ENCODE results near the gene VCPKMT.
"Not testable (repeated sequence)": the region's sequence is repeated elsewhere in the genome, so short reads cannot be mapped to it uniquely, and the experiment has no call there.

The VCPKMT gene

DNA sequence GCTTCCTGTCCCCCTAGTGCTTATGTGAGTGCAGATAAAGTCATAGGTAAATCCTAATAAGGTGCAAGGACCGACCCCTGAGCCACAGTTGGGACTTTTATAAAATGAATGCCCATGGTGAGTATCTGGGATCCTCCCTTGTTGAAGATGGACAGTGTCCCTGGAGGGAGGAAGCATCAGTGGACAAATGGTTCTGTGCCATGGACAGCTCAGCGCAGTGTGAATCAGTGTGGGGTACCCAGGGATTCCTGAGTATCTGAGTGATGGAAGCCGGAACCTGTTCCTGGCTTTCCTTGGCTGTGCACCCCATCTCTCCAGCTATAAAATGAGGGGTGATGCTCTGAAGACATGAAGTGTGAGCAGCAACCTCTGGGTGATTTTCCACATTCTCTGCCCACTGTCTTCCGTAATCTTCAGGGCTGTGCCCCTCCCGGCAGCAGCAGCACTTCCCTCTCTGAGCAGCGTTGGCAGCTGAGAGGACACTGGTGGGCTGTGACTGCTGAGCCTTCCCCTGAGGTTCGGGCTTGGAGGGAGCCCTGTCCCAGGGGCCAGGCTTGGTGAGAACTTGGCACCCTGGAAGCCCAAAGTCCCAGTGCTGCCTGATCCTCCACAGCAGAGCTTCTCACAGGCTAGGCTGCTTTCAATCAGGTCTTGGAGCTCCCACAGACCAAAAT is 25.0 kb downstream of the VCPKMT start:
- no peak for DNase-seq

DNA sequence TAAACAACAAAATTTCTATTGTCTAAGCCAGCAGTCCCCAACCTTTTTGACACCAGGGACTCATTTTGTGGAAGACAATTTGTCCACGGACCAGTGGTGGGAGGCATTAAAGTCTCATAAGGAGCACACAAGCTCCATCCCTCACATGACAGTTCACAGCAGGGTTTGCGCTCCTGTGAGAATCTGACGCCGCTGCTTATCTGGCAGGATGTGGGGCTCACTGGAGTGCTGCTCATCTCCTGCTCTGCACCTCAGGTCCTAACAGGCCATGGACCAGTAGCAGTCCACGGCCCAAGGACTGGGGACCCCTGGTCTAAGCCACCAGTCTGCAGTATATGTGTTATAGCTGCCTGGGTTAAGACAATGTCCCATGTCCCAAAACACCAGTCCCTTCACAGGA is 27.2 kb downstream of the VCPKMT start:
- no peak for DNase-seq

DNA sequence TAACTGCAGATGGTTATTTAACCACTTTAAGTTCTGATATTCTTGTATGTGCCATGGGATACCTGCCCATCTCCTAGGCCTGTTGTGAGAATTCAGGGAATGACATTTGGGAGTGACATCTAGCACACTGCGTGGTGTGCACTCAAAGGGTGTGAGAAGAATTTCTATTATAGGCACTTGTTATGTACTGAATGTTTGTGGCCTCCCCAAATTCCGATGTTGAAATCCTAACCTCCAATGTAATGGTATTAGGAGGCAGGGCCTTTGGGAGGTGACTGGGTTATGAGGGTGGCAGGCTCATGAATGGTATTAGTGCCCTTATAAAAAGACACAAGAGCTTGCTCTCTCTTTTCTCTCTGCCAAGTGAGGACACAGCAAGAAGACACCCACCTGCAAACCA is 27.6 kb downstream of the VCPKMT start:
- no peak for DNase-seq

DNA sequence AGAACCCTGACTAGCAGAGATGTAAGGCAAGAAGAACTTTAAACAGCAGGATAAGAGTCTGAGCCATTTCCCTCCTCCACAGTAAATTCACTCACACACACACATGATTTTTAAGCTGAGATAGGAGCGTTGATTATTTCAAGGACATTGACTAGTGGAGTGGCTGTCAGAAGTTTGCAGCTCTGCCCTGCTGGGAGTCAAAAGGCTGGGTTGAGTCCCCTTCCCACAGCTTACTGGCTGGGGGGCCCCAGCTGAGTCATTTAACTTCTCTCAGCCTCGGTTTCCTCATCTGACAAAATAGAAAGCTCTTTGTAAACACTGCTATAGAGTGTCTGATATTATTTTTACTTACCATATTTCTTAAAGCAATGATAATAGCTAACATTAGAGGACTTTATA is 28.3 kb downstream of the VCPKMT start:
- no peak for DNase-seq

DNA sequence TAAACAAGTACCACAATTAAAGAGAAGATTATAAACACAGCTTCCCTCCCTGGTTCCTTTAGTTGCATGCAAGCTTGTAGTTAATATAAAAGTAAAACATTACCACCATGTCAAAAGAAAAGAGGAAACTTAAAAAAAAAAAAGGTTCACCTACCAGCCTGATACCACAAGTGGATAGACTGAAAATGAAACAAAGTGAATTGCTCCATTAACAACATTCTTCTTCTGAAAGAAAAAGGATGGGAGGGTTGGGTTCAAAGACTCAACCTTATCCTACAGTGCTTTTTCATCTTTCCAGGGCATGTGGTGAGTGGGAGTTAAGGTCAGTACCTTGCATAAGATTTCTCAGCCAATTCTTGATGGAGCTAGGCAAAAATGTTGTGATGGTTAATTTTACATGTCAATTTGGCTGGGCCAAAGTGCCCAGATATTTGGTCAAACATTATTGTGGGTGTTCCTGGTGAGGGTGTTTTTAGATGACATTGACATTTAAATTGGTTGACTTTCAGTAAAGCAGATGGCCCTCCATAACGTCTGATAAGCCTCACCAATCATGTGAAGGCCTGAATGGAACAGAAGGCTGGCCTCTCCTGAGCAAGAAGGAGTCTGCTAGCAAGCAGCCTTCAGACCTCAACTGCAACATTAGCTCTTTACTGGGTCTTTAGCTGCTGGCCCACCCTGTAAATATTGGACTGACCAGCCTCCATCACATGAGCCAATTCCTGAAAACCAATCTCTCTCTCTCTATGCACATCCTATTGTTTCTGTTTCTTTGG is 28.8 kb downstream of the VCPKMT start:
- no peak for DNase-seq

DNA sequence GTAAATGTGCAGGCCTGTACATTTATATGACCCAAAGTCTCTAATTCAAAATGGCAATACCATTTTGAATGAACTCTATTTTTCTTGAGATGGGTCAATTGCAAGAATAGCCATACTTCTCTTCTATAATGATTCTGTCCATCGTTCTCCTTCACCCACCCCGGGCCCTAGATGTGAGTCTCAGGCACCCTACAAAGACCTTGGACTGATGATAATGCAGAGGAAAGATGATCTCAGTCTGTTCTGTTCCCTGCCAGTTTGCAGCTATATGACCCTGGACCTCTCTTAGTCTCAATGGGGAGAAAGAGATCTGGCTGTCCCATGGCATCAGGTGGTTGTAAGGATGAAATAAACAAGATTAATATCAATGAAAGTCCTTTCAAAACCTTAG is 30.1 kb downstream of the VCPKMT start:
- DNase-seq = no peak

DNA sequence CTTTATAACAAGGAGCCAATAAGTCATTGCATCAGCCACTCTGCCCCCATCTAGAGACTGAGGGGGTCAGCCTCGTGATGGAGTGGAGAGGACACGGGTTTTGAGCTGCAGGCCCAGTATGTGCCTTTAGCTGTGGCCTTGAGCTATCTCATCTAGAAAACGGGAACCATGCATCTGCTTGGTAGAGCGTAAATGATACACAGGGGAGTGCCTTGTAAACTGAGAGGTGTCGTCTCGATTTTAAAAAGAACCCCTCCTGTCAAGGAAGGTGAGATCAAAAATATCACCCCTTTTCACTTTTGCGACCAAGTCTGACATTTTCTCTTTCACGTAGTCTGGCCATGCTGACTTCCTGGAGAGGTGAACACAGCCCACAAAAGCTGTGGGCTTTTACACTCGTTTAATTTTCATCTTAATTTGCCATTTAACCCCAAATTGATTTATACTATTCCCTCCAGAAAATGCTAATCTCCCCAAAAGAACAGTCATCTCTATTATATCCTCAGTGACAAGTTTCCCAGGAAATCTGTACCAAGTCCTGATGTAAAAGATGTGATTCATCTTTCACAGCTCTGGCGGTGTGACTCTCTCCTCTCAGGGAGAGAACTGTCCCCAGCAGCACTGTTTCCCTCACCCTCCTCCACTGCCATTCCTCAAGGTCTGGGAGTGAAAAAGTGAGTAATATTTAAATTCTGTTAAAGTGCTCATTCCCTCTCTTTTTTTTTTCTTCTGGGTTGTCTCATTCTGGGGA is 30.6 kb downstream of the VCPKMT start:
- no peak for DNase-seq

DNA sequence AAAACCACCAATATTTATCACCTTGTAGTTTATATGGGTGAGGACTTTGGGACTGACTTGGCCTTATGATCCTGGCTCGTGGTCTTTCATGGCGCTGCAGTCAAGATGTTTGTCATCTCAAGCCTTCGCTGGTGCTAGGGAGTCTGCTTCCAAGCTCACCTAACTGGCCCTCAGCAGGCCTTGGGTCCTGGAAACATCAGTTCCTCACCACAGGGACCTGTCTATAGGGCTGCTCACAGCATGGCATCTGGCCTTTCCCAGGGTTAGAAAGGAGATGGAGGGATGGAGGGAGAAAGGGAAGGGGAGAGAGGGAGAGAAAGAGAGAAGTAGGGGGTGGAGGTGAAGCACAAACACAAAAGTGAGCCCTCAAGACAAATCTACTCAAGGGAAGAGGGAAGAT is 31.7 kb downstream of the VCPKMT start:
- no peak for DNase-seq

DNA sequence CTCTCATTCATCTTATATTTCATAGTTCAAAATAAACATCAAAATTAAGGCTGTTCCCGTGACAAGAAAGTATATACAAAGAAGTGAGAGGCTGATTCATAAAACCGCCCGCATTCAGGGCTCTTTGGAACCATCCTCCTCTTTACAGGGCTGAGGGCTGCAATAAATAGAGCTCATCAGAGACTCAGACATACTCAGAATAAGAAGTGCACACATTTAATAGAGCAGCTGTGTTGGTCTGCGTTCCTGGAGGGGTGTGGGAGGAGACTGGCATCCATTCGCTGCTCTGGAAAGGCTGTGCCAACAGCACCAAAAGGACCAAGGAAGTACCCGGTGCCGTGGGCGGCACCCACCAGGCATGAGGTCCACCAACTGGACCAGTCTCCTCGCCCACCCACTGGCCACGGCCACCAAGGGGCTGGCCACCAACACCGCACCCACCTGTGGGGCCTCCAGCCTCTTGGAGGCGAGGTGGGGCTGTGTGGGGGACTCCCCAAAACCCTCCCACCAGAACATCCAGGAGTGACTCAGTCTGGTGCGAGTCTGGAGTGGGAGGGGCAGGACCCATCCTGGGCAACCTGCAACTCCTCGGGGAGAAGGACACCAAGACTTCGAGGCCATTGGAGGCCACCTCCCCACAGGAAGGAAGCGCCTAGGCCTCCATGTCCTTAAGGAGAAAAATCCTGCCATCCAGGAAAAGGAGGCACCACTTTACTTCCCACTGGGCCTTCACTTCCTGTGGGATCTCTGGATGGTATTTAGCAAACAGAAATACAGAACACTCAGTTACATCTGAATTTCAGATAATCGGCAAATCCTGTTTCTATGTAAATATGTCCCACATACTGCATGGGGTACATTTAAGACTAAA is 32.7 kb downstream of the VCPKMT start:
- no peak for DNase-seq

DNA sequence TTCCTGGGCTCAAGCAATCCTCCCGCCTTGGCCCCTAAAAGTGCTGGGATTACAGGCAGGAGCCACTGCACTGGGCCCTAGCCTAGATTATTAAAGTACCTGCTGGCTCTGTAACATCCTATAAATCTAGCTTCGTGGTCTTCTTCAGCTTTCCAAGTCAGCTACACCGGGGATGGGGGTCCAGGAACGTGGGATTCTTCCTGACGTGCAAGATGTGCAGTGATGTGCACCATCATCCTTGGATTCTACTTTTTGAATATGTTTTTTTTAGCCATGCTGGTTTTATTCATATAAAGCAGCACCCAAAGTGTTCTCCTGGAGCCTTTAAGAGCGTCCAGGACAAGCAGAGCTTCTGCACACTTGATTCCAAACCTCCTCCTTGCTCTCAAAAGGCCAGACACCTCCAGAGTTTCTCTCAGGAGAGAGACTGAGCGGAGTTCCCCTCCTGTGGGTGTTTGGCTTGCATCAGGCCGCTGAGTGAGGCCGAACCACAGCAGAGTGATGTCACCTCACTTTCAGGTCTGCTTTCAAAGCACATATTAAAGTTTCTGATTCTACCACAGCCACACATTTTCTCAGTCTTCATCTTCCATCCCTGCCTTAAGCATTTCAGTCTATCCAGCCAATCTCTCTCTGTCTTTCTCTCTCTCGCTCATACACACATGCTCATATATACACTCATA is 33.4 kb downstream of the VCPKMT start:
- no peak for DNase-seq

DNA sequence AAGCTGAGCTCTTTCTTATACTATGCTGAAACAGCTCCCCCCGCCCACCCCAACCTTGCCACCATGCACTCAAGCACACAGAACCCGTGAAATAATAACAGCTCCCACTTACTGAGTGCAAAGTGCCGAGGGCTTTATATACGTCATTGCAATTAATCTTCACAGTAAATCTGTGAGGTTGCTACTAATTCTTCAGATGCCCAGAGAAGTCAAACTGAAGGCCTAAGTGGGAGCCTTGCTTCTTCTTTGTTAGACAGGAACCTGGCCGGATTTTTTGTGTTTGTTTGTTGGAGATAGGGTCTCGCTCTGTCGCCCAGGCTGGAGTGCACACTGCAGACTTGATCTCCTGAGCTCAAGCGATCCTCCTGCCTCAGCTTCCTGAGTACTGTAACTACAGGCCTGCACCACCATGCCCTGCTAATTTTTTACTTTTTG is 34.0 kb downstream of the VCPKMT start:
- DNase-seq = no peak

DNA sequence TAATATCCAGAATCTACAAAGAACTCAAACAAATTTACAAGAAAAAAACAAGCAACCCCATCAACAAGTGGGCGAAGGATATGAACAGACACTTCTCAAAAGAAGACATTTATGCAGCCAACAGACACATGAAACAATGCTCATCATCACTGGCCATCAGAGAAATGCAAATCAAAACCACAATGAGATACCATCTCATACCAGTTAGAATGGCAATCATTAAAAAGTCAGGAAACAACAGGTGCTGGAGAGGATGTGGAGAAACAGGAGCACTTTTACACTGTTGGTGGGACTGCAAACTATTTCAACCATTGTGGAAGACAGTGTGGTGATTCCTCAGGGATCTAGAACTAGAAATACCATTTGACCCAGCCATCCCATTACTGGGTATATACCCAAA is 37.3 kb downstream of the VCPKMT start:
- DNase-seq = not testable (repeated sequence)

DNA sequence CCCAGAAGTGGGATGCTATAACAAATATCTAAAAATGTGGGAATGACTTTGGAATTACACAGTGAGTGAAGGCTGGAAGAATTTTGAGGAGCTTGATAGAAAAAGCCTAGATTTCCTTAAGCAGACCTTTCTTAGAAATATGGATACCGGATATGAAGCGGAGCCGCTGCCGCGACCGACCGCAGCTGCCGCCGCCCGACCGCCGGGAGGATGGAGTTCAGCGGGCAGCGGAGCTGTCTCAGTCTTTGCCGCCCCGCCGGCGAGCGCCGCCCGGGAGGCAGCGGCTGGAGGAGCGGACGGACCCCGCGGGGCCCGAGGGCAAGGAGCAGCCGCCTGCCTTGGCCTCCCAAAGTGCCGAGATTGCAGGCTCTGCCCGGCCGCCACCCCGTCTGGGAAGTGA is 42.7 kb downstream of the VCPKMT start:
- DNase-seq = not testable (repeated sequence)

DNA sequence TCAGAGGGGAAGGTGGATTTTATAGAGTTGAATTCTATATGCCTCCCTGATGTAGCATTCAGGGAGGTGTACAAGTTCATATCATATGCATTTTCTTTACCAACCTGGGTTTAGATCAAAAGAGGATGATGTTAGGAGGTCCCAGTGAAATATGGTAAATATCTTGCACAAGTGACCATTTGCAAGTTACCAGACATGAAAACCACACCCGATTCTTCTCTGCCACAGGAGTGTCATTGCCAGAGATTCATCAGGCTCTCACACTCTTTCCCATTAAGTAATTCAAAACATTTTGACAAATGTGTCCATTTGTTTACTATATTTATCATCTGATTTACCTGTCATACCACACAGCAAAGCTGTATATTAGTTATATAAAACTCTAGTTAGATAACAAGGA is 44.0 kb downstream of the VCPKMT start:
- DNase-seq = no peak

DNA sequence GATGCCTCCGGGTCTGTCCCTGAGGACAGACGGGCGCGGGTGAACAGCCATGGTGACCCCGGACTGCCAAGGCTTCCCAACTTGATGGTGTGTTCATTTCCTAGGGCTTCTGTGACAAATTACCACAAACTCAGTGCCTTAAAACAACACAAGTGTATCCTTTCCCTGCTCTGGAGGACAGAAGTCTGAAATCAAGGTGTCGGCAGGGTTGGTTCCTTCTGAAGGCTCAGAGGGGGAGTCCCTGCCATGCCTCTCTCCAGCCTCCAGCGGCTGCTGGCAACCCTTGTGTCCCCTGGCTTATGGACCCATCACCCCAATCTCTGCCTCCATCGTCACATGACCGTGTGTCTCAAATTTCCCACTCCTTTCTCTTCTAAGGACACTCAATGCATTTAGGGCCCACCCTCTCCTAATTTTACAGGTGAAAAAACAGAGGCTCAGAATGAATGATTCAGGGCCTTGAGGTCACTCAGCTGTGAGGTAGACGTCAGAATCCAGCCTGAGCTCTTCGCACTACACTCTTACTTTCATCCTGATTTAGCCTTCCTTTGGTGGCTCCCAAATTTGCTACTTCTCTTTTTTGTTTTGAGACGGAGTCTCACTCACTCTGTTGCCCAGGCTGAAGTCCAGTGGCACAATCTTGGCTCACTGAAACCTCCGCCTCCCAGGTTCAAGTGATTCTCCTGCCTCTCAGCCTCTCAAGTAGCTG is 45.4 kb downstream of the VCPKMT start:
- no peak for DNase-seq

DNA sequence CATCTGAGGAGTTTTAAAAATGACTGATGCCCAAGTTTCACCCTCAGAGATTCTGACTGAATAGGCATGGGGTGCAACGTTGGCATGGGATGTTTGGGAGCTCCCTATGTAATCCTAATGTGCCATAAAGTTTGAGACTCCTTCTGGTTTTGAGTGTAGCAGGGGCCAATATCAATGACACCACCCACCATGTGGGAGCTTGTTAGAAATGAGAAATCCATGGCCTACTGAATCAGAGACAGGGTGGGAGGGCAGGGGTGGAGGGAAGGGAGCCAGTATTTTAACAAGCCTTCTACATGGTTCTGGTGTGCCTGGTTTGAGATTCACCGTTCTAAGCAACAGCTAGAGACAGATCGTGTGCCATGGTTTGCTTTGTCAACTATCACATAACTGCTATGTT is 46.1 kb downstream of the VCPKMT start:
- no peak for DNase-seq

DNA sequence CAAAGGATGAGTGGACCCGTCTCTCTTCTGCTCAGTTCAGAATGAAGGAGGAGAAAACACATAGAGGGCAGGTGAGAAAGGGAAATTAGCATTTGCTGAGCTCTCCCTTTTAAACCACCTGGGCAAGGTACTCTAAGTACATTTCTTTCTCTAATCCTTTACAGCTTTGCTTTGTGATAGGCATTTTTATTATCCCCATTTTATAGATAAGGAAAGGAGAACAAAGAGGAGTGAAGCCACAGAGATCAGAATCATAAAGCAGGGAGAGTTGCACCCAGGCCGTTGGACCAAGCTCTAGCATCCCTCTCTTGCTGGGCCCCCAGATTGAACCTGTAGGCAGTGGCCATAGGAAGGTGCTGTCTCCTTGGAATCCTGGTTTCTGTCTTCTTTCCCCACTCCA is 47.0 kb downstream of the VCPKMT start:
- DNase-seq = no peak

DNA sequence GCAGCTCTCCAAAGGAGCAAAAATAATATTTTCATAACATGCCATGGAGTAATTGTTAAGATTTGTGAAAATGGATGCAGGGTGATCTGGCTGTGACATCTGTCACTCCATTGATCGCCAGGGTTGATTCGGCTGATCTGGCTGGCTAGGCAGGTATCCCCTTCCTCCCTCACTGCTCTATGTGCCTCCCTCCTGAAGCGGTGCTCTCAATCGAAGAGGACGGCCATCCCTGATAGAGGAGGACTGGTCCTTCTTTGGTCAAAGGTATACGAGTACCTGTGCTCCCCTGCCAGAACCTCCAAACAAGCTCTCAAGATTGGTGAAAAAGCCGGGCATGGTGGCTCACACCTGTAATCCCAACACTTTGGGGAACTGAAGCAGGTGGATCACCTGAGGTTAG is 47.9 kb downstream of the VCPKMT start:
- DNase-seq = no peak

DNA sequence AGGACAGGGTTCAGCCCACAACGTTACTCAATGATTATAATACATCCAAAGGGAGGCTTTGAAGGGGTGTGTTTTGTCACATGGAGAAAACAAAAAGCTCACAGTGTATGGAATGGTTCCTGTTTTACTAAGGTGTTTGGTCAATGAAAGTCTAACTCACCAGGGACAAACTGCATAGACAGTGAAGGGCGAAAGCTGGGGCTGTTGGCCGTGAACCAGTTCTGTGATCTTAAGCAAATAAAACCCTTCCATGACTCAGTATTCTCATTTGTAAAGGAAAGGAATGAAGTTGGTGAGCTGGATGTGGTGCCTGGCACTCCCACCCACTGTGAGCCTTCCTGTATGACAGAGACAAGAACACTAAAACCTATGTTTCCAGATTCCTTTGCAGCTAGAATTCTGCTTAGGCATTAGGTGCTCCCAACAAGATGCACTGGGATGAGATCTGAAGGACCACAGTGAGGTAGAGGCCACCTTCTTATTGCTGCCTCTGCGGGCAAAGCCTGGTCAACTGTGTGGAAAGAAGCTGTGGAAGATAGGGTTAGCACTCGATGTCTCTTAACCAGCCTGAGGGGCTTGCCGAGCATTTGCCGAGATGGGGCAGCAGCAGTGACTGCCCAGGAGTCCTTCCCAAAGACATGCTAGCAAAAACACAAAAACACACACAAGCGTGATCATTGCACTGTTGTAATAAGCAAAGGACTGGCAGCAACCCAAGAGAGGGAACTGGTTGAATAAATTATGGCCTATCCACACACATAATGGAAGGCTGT is 48.5 kb downstream of the VCPKMT start:
- no peak for DNase-seq

DNA sequence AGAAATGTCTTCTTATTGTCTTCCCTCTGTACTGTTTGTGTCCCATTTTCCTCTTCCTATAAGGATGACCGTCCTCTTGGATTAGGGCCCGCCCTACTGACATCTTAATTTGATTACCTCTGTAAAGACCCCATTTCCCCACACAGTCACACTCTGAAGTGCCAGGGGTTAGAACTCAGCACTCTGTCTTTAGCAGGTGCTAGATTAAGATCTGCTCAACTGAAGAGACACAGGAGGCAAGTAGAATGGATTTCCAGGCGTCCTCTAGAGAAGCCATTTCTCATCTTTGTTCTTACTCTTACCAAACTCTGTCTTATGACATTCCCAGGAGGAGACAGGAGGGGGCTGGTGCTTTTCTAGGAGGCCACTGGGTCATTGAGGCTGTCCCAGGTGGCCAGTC is 50.8 kb downstream of the VCPKMT start:
- DNase-seq = no peak

DNA sequence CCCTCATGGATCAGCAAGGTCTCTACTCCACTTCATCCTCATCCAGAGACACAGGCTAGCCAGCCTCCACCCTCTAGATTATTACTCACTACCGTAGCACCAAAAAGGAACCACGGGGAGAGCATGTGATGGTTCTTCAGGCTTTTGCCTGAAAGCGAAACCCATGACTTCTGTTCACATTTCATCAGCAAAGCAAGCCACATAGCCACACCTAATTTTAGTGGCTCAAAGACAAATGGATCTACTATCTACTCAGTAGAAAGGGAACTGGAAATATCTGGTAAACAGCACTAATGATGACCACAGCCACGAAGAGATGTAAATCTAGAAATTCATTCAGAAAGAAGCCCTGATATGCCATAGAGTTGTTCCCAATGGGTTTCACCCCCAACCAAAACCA is 51.4 kb downstream of the VCPKMT start:
- DNase-seq = no peak

Data from right forelimb (tissue), 1 donor.